RWPE1 (cell line): ENCODE data around the gene MEGF6.

Experiments
- CTCF ChIA-PET: fragments of 350-600 bp; sonication (Branson Sonifier 250); formaldehyde crosslinking; extraction: SDS; loops from one replicate; lab custom pipeline; 2021; lab: Yijun Ruan, JAX
- POLR2A ChIA-PET: fragments of 400-600 bp; formaldehyde crosslinking; extraction: SDS; loops from one replicate; lab custom pipeline; 2020; ENCODE audit warnings: antibody characterized with exemption; ENCODE audit not compliant: low non-redundant PET; lab: Yijun Ruan, JAX
- DNase-seq: peaks from one replicate; pipeline ENCODE4 v3.0.0; 2012; ENCODE audit warnings: low spot score
- H3K27ac ChIP-seq: fragments of 450-650 bp; 2 replicates; pipeline ENCODE4 v1.5.1; 2017
- CTCF ChIP-seq: fragments of 450-650 bp; conservative IDR thresholded peaks from 2 replicates; pipeline ENCODE4 v1.5.1; 2017; ENCODE audit warnings: low read depth, mild to moderate bottlenecking

The MEGF6 gene

GRCh38 chr1:3470650-3471355 lies 140.5 kb downstream of the MEGF6 start:
- POLR2A ChIA-PET, result interaction anchor here (0.8 to 1.2 kb wide), 2 partner anchors 11 to 18 kb away, joined by 4 to 5 read pairs; no protein-coding TSS in a partner anchor
- CTCF ChIA-PET, result interaction anchor here (0.6 to 3.8 kb wide), 6 partner anchors 8 to 144 kb away, joined by 3 to 106 read pairs (median 7); partner anchors contain the start of gene ARHGEF16
- TF ChIP-seq CTCF, result no peak
- no peak for DNase-seq
- peak overlapping the region; percentile 95 for H3K27ac ChIP-seq

GRCh38 chr1:3469849-3470649 lies 141.3 kb downstream of the MEGF6 start:
- no peak for DNase-seq
- POLR2A ChIA-PET, result no interaction called here
- CTCF ChIA-PET, result interaction anchor here (0.7 kb wide), 1 partner anchor 17 kb away, joined by 4 read pairs; no protein-coding TSS in a partner anchor
- peak overlapping the region; percentile 95 for H3K27ac ChIP-seq
- TF ChIP-seq CTCF, result no peak

- POLR2A ChIA-PET, result no interaction called here
- H3K27ac ChIP-seq, result peak overlapping the region; percentile 95
- DNase-seq, result no peak
- no peak for TF ChIP-seq CTCF
- CTCF ChIA-PET, result interaction anchor here (0.6 kb wide), 1 partner anchor 1334 kb away, joined by 5 read pairs; no protein-coding TSS in a partner anchor
Measured at GRCh38 chr1:3469104-3469848, 142.0 kb downstream of the MEGF6 start.

- no peak for TF ChIP-seq CTCF
- POLR2A ChIA-PET, result no interaction called here
- peak overlapping the region; percentile 62 for H3K27ac ChIP-seq
- no peak for DNase-seq
- CTCF ChIA-PET, result interaction anchor here (0.6 to 0.9 kb wide), 2 partner anchors 15 to 1333 kb away, joined by 3 to 5 read pairs; no protein-coding TSS in a partner anchor
Measured at GRCh38 chr1:3468236-3469103, 142.8 kb downstream of the MEGF6 start.

- TF ChIP-seq CTCF, result no peak
- peak overlapping the region; percentile 62 for H3K27ac ChIP-seq
- ChIA-PET CTCF (interaction anchor here (0.9 kb wide), 1 partner anchor 14 kb away, joined by 3 read pairs; no protein-coding TSS in a partner anchor), POLR2A (no interaction called here)
- no peak for DNase-seq
Measured at GRCh38 chr1:3467096-3468036, 143.9 kb downstream of the MEGF6 start.
